ENCODE results near the gene PPIE. TPM values are rescaled to one million over a fixed set of nuclear protein-coding genes. Genes with fewer than 3 reads are reported as not detected.

The PPIE gene
- total and polyA plus RNA-seq, 2 of the 8 experiments (the other 6 are each of a cell fraction or from before 2014, with no cell fraction given): 38.9 to 56.1 TPM

- Histone ChIP-seq H2BK15ac (ENCODE audit: low read length) (no peak overlapping the region), H3K18ac (ENCODE audit: extremely low read depth, low read length) (no peak overlapping the region), H3K9ac (replicated peaks in 1 of 4; ENCODE audit: extremely low read depth in 1 of 4, low read depth in 3 of 4, low read length in 3 of 4) (no peak overlapping the region), H3K27me3 (replicated peaks in 1 of 4; ENCODE audit: control insufficient read depth in 3 of 4, extremely low read depth in 1 of 4, insufficient read depth in 3 of 4, low read length in 3 of 4) (peaks cover 77 to 95% (median 91%) of the 10 kb centered on the region in 4 experiments), H3K79me2 (ENCODE audit: control insufficient read depth in 1 of 2, insufficient read depth in 2 of 2, low read length in 2 of 2) (no peaks in the 10 kb centered on the region), H3K4me3 (ENCODE audit: extremely low read depth in 1 of 4, insufficient read depth in 2 of 4, low read depth in 3 of 4, low read length in 4 of 4) (no peak overlapping the region), H3K4me1 (replicated peaks in 1 of 4; ENCODE audit: control insufficient read depth in 3 of 4, insufficient read depth in 4 of 4, low read length in 3 of 4) (peaks cover 0 to 16% (median 7%) of the 10 kb centered on the region in 4 experiments; a peak in 5 of 7 replicates), H3K36me3 (ENCODE audit: control insufficient read depth in 2 of 4, insufficient read depth in 4 of 4, low read length in 3 of 4) (no peaks in the 10 kb centered on the region), H4K5ac (ENCODE audit: insufficient read length, low read depth, low read length) (no peak overlapping the region), H2AFZ (ENCODE audit: low read length) (no peak overlapping the region), H3K4me2 (ENCODE audit: insufficient read depth in 1 of 2, low read depth in 2 of 2, low read length in 2 of 2) (no peak overlapping the region), H4K20me1 (replicated peaks in 1 of 2; ENCODE audit: control insufficient read depth in 1 of 2, insufficient read depth in 2 of 2, low read length in 2 of 2) (peaks cover 0 to 7% of the 10 kb centered on the region in 2 experiments), H2BK120ac (replicated peaks; ENCODE audit: low read depth, low read length) (no peak overlapping the region), H4K91ac (replicated peaks; ENCODE audit: insufficient read length, low read length) (no peak overlapping the region), H3K9me3 (ENCODE audit: insufficient read depth in 2 of 2, low read depth in 1 of 2, low read length in 1 of 2) (no peaks in the 10 kb centered on the region), H4K8ac (ENCODE audit: extremely low read depth, insufficient read depth, low read length) (no peak overlapping the region), H2BK5ac (ENCODE audit: low read depth, low read length) (no peak overlapping the region), H3K4ac (replicated peaks; ENCODE audit: insufficient read length, low read depth, low read length) (no peak overlapping the region), H3K27ac (ENCODE audit: low read depth, low read length) (no peak overlapping the region), H3K14ac (ENCODE audit: insufficient read length) (no peak overlapping the region), H3K56ac (replicated peaks; ENCODE audit: insufficient read length, low read depth, low read length) (no peak overlapping the region), H2BK12ac (ENCODE audit: low read depth, low read length) (no peak overlapping the region), H3K79me1 (ENCODE audit: low read depth, low read length) (no peaks in the 10 kb centered on the region), H3K23ac (ENCODE audit: insufficient read length) (no peak overlapping the region), H2BK20ac (ENCODE audit: low read length) (no peak overlapping the region), H3K23me2 (ENCODE audit: low read depth, low read length) (peaks cover 5% of the 10 kb centered on the region; the same call in 1 of the 2 replicates), H2AK5ac (ENCODE audit: low read depth, low read length) (no peak overlapping the region)
- POLR2A ChIA-PET (ENCODE audit: partially characterized antibody): interaction anchor here (5.7 kb wide), 1 partner anchor 11 kb away, joined by 32 read pairs; no protein-coding TSS in a partner anchor
- DNase-seq (ENCODE audit: low read depth in 1 of 2, low spot score in 2 of 2): no peak
- CTCF ChIA-PET (ENCODE audit: partially characterized antibody): interaction anchor here (1.0 to 3.5 kb wide), 8 partner anchors 11 to 34 kb away, joined by 3 to 16 read pairs (median 4); partner anchors contain the start of gene NT5C1A
- no peak for FAIRE-seq
- TF ChIP-seq CBX8 (IDR thresholded peaks at IDR 0.05; ENCODE audit: borderline replicate concordance, low read depth, low read length): no peak
- TF ChIP-seq CREB1 (IDR thresholded peaks at IDR 0.05): no peak
- TF ChIP-seq POLR2A (IDR thresholded peaks at IDR 0.05; ENCODE audit: control extremely low read depth in 1 of 2, low read depth in 2 of 2, low read length in 2 of 2): no peak
- no peak for TF ChIP-seq KDM1A (IDR thresholded peaks at IDR 0.05; ENCODE audit: borderline replicate concordance, low read length)
- no peak for TF ChIP-seq TAF7 (optimal IDR thresholded peaks at IDR 0.05; ENCODE audit: borderline replicate concordance, low read depth, low read length)
- TF ChIP-seq CHD1 (IDR thresholded peaks at IDR 0.05; ENCODE audit: low read depth, low read length): no peak
- TF ChIP-seq ATF2 (IDR thresholded peaks at IDR 0.05; ENCODE audit: low read length): no peak
- no peak for TF ChIP-seq EZH2 (IDR thresholded peaks at IDR 0.05; ENCODE audit: low read depth, low read length, severe bottlenecking)
- no peak for TF ChIP-seq NANOG (IDR thresholded peaks at IDR 0.05; ENCODE audit: insufficient read depth, low read depth, low read length, poor library complexity, severe bottlenecking)
- TF ChIP-seq SAP30 (IDR thresholded peaks at IDR 0.05; ENCODE audit: insufficient read depth, insufficient replicate concordance, low read length): no peak
- no peak for TF ChIP-seq SIN3A (conservative IDR thresholded peaks at IDR 0.05 in 1 of 2, IDR thresholded peaks at IDR 0.05 in 1 of 2; ENCODE audit: low read depth in 1 of 2, low read length in 2 of 2)
- no peak for TF ChIP-seq ZNF274 (IDR thresholded peaks at IDR 0.05; ENCODE audit: borderline replicate concordance, extremely low read depth, low read length)
Observed at GRCh38 chr1:39689635-39690034, 49.0 kb upstream of the PPIE start.
